NB4 (cell line): Measurements from ENCODE around the gene GKN2.
A peak's percentile ranks its signal among the peaks of the same experiment; 100 is the strongest.
"Not testable (repeated sequence)": the region's sequence is repeated elsewhere in the genome, so short reads cannot be mapped to it uniquely, and the experiment has no call there.

Experiments
- DNase-seq: peaks from one replicate; pipeline ENCODE4 v3.0.0; 2010; ENCODE audit warnings: low read depth
- H3K4me3 ChIP-seq: one replicate; pipeline ENCODE4 v1.5.1; 2011; ENCODE audit warnings: mild to moderate bottlenecking, low read depth, low read length, moderate library complexity
- CTCF ChIP-seq: IDR thresholded peaks from one replicate; pipeline ENCODE4 v1.5.1; 2012; ENCODE audit warnings: low read depth, low read length
- MAX ChIP-seq: IDR thresholded peaks from 2 replicates; pipeline ENCODE4 v1.6.1; 2011; ENCODE audit warnings: low read depth, low read length
- MYC ChIP-seq: IDR thresholded peaks from 2 replicates; pipeline ENCODE4 v1.6.1; 2011; ENCODE audit warnings: low read depth, low read length
- POLR2A ChIP-seq: IDR thresholded peaks from 2 replicates; pipeline ENCODE4 v1.6.1; 2011; ENCODE audit warnings: mild to moderate bottlenecking; ENCODE audit not compliant: insufficient read length; ENCODE audit errors: extremely low read depth

GKN2 gene

GRCh38 chr2:68959001-68959400 is 6.3 kb upstream of the GKN2 start:
- DNase-seq = no peak
- no peak overlapping the region for H3K4me3 ChIP-seq
- TF ChIP-seq MAX = no peak
- no peak for TF ChIP-seq CTCF
- no peak for TF ChIP-seq MYC
- no peak for TF ChIP-seq POLR2A

GRCh38 chr2:68955432-68955831 is 2.7 kb upstream of the GKN2 start:
- not testable (repeated sequence) for H3K4me3 ChIP-seq, DNase-seq

GRCh38 chr2:68951899-68952298 is 794 bp downstream of the GKN2 start:
- TF ChIP-seq POLR2A (no peak), MAX (no peak), MYC (no peak), CTCF (no peak)
- DNase-seq = no peak
- no peak overlapping the region for H3K4me3 ChIP-seq

- TF ChIP-seq POLR2A = no peak
- no peak for TF ChIP-seq CTCF
- no peak for TF ChIP-seq MYC
- TF ChIP-seq MAX = no peak
- no peak overlapping the region for H3K4me3 ChIP-seq
- no peak for DNase-seq
Measured at GRCh38 chr2:68948710-68949109, 4.0 kb downstream of the GKN2 start.

- no peak for DNase-seq
- H3K4me3 ChIP-seq = no peak overlapping the region
- TF ChIP-seq POLR2A (no peak), CTCF (no peak), MAX (no peak), MYC (no peak)
Measured at GRCh38 chr2:68946117-68946516, 6.6 kb downstream of the GKN2 start.

GRCh38 chr2:68943581-68944568 is 8.8 kb downstream of the GKN2 start:
- DNase-seq = peak; percentile 72
- H3K4me3 ChIP-seq = no peak overlapping the region
- TF ChIP-seq CTCF (peak; percentile 89), MAX (no peak)
